Measurements from ENCODE around the gene WDR33.

Gene WDR33

DNA sequence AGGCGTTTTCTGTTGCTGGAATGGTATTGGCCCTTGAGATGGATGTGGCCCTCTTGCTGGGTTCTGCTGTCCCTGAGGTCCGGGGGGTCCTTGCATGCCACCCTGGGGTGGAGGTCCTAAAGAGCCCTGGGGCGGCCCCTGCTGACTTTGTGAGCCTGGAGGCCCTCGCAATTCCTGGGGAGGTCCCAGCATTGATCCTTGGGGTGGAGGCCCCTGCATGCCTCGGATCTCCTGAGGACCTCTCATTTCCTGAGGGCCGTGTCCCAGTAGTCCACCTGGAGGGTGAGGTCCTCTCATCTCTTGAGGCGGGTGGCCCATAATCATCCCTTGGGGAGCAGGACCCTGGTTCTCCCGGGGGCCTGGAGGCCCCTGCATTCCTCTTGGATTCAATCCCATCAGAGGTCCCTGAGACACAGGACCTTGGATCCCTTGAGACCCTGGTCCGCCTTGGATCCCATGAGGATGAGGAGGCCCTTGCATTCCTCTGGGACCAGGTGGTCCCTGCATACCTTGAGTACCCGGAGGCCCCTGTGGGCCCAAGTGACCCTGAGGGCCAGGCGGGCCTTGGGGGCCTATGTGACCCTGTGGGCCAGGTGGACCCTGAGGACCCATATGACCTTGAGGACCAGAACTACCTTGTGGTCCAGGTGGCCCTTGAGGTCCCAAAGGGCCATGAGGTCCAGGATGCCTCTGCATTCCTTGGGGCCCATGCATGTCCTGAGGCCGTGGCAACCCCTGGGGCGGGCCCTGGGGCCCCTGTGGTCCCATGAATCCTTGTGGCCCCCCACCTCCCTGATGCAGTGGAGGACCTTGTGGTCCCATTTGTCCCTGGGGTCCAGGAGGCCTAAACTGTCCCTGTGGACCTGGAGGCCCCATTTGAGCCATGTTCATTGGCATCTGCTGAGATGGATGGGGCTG lies 91.4 kb downstream of the WDR33 start:
- no peak for DNase-seq (ENCODE audit: low read depth, low spot score)

DNA sequence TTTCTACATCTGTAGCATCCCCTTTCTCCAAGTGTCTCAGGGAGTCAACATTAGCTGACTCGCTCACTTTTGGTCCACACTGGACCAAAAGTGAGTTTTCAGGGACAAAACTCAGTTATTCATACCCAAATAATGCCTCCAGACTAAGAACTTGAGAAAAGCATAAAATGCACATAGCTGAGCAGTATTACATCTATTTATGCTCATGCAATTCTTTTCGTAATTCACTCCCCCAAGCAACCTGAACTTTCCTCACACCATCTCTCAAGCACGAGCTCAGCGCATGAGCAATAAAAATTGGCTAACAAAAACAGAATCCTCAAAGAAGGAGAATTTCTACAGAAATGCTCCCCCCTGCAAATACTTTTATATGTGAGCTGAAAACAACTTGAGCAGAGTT lies 92.7 kb downstream of the WDR33 start:
- no peak for DNase-seq (ENCODE audit: low read depth, low spot score)

DNA sequence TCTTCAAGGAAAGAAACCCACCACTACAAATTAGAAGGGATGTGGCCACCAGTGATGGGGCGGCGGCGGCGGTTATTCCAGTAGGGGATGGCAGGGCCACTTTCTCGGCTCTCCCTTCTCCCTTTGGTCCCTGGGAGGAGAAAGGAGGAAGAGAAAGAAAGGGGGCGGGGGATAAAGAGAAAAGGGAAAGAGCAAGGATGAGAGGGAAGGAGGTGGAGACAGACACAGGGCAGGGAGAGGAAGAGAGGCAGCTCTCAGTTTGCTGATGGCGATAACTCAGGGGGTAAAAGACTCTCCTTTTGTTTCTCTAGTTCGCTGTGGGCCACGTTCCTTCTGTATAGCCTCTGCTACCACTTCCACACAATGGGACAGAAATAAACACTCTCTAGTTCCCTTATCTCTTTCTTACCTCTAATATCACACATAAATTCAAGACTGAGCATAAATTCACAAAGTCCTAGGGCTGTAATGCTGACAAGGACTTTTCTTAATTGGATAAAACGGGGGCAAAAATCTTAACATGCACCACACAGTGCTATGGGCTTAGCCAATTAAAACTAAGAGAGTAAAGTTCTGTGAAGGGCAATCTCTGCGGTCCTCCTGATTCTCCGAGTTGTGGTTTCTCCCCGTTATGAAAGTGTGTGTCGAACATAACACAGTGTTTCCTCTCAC lies 95.1 kb downstream of the WDR33 start:
- DNase-seq (ENCODE audit: low read depth, low spot score) = no peak

DNA sequence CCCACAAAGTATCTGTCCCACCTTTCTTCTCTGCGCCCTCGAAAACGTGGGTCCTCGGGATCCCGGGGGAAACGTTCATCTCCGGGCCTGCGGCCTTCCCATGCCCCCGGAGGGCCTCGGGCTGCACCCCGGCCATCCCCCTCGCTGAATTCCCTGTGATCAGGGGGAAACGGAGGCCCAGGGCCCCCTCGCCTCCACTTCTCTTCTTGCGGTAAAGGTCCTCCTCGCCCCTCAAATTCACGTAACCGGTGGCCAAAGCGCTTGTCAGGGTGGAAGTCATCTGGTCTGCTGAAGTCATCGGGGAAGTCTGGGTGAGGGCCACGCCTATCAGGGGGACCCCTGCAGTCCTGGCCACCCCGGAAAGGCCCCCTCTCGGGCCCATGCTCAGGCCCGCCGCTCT lies 97.4 kb downstream of the WDR33 start:
- DNase-seq (ENCODE audit: low read depth, low spot score) = no peak

DNA sequence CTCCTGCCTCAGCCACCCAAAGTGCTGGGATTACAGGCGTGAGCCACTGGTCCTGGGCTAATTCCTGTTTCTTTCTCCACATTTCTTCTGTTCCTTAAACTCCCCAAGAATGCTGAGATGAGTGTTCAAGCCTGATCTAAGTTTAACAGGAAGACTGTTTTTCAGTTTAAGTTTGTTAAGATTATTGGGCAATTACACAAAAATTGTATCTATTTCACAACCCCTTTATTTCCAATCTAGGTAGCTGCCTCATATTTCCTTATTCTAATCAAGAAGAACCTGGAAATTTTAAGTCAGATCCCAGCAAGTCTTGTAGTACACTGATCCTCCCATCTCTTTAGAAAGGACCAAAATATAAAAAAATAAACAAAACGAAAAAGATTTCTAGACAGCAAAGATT lies 98.0 kb downstream of the WDR33 start:
- no peak for DNase-seq (ENCODE audit: low read depth, low spot score)

DNA sequence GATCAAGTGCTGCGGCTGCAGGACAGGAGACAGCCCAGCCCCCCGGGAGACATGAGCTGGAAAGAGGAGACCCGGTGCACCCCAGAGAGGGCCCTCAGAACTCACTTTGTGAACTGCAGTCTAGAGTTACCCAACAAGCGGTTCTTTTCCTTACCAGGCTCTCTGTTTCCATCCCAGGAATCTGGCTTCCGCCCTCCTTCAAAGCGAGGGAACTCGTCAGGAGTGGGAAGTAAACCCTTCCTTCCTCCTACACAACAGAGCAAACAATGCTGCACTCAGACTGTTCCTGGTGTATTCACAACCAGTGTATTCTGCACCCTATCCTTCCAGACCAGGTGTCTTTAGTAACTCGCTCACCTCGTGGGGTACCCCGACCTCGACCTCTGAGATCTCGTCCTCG lies 101.6 kb downstream of the WDR33 start:
- no peak for DNase-seq (ENCODE audit: low read depth, low spot score)

DNA sequence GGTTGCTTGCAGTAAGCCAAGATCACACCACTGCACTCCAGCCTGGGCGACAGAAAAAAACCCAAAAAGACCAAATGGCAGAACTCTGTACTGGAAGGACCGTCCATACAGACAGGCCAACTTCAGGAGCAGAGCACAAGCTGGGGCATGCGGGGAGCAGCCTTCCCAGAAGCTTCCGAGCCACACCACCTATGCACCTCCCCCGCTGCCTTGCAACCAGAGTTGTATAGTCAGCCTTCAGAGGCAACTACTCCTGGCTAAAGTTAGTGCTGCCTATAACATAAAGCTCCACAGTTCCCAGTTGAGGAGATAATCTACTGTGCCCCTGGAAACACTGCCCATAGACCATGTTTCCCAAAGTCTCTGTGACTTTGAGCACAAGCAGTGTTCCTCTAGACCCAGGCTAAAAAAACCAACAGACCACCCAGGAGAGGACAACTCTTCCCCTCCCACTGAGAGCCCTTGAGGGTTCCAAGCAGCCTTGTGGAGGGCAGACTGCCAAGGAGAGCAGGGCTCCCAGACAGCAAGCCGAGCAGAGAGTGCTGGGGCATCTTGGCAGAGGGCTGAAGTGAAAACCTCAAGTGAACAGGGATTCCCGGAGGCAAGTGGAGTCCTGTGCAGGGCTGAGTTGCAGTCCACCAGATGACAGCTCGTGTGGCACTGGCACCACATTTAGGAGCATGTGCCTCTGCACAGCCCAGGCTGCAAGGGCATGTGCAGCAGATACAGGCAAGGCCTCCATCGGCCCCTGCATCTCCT lies 102.9 kb downstream of the WDR33 start:
- no peak for DNase-seq (ENCODE audit: low read depth, low spot score)

DNA sequence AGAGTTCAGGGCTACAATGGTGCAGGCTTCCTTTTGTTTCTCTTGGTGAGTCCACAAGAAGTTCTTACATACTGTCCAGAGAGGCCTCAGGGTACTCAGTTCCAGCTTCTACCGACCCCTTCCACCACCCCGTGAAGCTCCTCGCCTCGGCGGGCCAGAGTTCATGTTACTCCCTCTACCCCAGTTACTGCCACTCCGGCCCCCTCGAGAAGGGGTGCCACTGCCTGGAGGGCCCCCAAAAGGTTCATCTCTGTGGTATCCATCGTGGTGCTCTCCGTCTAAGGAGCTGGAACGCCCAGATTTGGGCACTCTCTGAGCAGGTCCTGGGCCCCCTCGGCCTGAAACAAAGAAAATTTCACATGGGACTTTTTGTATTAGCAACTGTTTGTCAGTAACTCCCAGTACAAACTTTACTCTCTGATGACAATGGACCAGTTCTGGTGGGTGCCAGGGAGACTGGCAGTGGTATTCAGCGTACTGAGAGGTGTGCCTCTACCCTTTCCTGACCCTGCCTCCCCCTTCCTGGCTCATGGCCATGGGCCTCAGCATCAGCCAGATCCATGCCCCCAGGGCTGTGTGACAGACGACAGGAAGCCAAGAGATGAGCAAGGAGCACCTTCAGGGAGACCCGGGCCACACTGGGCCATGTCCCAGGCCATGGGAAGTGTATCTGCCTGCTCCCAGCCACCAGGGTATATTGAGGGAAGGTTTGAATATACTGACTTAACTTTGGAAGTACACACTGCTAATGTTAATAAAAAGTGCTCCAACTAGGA lies 104.6 kb downstream of the WDR33 start:
- no peak for DNase-seq (ENCODE audit: low read depth, low spot score)

DNA sequence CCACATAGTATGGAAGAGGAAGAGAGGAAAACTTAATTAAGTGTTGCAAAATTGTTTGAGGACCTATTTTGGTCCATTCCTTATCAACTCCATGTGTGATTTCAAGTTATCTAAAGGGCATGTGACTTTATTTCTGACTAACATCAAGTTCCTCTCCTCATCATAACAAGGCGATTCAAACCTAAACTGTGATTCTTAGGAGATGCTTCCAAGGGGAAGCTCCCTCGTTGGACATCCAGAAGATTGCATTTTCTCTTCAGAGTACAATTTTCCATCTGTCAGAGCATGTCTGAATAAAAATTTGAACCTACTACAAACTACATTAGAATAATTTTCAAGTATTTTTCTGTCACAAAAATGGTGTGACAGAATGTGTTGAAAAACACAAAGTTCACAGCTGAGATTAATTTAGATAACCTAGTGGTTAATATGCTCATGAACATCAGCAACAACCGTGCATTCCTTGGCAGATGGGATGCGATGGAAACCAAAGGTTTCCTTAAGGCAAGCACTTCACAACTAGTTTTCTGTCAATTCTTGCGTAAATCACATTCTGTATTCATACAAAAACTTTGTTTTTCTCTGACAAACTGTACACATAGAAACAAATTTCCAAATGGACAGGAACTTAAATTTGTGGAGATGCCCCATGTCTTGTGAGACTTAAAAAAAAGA lies 105.4 kb downstream of the WDR33 start:
- DNase-seq (ENCODE audit: low read depth, low spot score) = no peak

DNA sequence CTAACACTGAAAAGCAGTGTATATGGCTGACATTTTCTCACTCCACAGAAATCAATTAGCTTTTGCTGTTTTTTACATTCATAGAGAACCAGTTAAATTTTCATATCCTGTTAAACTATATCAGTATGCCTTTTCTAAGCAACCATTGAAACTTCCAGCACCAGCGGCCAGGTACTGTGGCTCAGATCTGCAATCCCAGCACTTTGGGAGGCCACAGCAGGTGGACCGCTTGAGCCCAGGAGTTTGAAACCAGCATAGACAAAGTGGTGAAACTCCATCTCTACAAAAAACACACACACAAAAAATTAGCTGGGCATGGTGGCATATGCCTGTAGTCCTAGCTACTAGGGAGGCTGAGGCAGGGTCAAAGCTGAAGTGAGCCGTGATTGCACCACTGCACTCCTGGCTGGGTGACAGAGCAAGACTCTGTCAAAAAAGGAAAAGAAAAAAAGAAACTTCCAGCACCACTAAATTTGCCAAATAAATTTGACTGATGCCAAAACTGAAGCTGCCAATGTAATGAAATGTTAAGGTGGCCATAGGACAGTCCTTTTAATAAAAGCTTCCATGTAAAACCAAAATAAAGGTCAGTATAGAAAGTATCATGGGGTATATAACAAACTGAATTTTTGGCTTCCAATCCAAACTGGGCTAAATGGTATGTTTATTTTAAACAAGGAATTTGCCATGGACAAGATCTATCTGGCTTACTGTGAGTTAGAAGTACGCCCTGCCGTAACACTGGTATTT lies 106.2 kb downstream of the WDR33 start:
- no peak for DNase-seq (ENCODE audit: low read depth, low spot score)

DNA sequence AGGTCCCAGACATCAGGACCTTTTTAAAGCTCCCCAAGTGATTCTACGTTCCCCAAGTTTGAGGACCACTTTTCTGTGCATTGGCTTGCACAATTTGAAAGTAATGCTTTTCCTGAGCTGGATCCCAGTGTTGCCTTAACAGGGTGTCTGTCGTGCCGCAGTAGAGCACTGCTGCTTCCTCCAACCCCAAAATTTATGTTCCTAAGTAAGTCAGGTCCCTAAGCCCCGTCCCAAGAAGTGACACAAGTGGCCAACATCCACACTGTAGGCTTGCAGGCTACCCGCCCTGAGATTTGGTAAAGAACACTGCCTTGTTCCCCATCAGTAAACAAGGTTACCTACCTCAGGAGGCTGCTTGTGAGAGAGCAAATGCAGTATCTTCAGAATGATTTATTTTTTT lies 107.7 kb downstream of the WDR33 start:
- DNase-seq (ENCODE audit: low read depth, low spot score) = no peak

DNA sequence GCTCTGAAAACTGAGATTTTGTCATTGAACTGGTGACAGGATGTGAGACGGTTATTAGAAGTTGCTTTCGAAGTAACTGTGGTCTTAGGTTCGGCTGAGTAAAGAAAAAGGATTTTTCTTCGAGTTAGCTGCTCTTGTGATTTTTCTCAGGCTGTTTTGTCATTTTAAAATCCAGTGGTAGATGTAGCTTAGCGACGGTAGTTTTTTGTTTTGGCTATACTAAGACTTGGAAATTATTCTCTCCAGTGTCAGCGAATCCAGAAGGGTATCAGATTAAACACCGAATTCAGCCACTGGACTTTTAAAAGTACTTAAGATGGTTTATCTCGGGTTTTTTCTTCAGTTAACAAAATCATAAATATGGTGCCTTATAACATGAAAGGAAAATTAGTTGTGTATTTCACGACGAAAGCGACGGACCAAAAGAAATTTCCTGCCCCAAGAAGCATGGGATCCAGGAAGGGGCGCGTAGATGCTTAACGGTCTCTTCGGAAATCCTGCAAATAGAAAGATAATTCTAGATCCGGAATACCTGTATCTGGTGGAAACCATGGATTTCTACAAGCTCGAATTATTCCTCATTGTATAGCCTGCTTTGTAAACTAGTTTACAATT lies 108.5 kb downstream of the WDR33 start:
- DNase-seq (ENCODE audit: low read depth, low spot score) = no peak

DNA sequence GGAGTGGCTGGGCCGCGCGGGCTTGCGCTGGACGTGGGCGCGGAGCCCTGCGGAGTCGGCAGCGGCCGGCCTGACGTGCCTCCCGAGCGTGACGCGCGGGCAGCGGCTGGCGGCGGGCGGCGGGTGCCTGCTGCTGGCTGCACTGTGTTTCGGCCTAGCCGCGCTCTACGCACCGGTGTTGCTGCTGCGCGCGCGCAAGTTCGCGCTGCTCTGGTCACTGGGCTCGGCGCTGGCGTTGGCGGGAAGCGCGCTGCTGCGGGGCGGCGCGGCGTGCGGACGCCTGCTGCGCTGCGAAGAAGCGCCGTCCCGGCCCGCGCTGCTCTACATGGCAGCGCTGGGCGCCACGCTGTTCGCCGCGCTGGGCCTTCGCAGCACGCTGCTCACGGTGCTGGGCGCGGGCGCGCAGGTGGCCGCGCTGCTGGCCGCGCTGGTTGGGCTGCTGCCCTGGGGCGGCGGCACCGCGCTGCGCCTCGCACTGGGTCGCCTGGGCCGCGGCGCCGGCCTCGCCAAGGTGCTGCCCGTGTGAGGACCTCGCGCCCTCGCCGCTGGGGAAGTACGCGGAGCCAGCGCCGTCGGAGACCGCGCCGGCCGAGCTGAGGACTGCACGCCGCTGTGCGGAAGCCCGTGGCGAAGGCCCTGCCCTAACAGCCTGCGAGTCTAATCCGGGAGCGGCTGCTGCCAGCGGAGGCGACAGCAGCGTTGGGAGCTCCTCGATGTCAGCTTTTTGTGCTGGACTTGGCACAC lies 109.1 kb downstream of the WDR33 start:
- no peak for DNase-seq (ENCODE audit: low read depth, low spot score)

DNA sequence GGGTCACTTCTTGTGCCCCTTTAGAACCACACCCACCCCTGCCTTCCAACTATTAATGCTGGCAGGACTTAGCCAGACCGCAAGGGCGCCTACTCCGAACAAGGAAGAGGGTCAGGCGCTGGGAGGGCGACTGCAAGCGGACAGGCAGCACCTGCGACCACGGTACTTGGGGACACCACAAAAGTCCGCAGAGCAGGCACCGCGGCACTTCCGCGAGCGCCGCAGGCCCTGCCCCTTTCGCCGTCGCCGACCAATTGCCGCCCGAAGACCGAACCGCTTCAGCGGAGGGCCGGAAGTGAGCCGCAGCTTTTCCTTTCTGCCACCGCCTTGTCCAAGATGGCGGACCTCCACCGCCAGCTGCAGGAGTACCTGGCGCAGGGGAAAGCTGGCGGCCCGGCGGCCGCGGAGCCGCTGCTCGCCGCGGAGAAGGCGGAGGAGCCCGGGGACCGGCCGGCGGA lies 109.7 kb downstream of the WDR33 start, which contains the start of gene SFT2D3:
TSS of gene SFT2D3 (plus strand) at position 305 of the 458 bp plus-strand sequence. CDS start at position 337, 32 bp downstream.
- peak; percentile 59 for DNase-seq (ENCODE audit: low read depth, low spot score)

DNA sequence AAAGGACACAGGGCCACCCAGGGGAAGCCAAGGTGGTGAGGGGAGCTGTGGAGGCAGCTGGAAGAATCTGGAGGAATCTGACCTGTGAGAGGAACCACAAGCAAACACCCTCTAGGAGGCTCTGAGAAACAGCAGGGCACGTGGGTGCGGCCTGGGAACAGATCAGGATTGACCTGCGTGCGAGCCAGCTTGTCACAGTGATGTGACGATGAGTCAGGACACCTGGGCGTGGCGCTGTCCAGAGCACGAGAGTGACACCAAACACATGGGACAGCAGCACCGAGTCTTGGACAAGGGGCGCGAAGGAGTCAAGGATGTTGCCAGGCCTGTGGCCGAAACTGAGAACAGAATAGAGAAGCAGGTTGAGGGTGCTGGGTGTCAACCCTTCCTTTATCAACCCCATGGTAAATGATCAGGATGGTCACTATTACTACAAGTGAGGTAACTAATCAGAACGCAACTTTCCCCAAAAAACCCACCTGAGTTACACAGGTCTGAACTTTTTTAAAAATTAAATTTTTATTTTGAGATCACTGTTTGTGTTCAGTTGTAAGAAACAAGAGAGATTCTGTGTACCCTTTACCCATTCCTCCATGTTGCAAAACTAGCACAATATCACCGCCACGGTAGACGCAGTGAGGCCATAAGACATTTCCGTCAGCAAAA lies 110.3 kb downstream of the WDR33 start:
- DNase-seq (ENCODE audit: low read depth, low spot score) = no peak

DNA sequence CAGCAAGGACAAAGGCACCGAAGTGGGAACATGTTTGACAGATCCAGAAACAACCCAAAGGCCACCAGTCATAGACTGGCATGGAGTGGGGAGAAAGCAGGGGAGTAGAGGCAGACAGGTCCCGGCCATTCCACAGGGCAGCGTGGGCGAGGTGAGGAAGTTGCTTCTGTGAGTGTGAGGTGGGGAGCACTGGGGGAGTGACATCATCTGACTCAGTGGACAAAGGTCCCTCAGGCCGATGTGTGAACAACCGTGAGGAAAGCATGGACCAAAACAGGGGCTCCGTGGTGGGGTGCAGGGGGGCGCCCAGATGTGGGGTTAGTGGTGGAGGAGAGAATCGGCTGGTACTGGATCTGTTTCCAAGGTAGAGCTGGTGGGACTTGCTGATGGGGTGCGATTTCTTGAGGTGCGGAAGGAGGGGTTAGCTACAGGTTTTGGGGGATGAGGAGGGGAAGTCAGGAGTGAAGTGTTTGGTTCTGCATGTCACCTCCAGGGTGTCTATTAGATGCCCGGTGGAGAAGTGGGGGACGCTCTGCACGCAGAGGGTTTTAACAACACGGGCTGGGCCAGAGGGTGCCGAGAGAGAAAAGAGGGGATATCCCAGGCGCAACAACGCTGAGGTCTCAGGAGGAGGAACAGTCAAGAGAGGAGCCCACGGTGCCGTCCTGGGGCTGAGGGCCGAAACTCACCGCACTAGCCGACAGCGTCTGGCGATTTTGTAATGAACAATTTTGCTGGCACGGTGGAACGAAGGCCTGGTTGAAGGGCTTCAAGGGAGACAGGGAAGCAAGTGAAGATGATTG lies 112.2 kb downstream of the WDR33 start:
- no peak for DNase-seq (ENCODE audit: low read depth, low spot score)

DNA sequence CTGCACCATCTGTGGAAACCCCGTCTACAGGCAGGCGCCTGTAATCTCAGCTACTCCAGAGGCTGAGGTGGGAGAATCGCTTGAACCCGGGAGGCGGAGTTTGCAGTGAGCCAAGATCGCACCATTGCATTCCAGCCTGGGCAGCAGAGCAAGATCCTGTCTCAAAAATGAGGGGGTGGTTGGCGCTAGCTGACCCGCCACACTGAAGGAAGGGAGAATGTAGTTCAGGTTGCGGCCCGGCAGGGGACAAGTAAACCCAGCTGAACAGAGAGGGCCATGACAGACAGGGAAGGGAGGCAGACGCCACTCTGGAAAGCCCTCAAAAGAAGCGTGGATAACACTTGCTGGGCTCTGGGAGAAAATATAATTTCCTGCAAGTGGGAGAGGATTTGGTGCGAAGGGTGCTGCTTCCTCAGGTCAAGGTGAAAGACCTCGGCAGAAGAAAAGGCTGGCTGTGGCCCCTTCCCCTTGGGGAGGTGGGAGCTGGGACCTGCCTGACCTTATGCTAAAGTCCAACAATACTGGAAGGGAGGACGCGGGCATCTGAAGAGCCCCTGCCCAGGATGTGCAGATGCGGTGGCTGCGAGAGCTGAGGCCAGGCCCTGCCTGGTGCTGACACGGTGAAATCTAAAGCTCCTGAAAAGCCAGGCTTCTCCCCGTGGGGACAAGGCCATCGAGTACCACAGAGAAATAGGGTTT lies 113.3 kb downstream of the WDR33 start:
- DNase-seq (ENCODE audit: low read depth, low spot score) = no peak

All from smooth muscle cell of the brain vasculature (primary cell).